Kidney (tissue), 14 donors: ENCODE data around the gene GREM2. TPM values are rescaled to one million over a fixed set of nuclear protein-coding genes. Genes with fewer than 3 reads are reported as not detected.

Experiments
- DNase-seq, 5 donors: peaks; one replicate each; pipeline ENCODE4 v3.0.0-alpha.2; 2013 to 2020
- FAIRE-seq: peaks from 2 replicates; lab custom pipeline; 2012; peaks lifted over from hg19 to GRCh38; lab: Jason Lieb, UNC
- H3K27ac ChIP-seq, 2 donors: one replicate each; pipeline ENCODE4 v1.7.0; 2013; ENCODE audit warnings: low read depth in 2 of 2, low read length in 2 of 2, inconsistent platforms in 1 of 2
- H3K27me3 ChIP-seq: one replicate; pipeline ENCODE4 v1.7.1; 2013; ENCODE audit warnings: low read length, inconsistent platforms; ENCODE audit not compliant: control insufficient read depth, insufficient read depth
- H3K36me3 ChIP-seq, 3 donors: one replicate each; pipeline versions ENCODE4 v1.7.0 to v1.7.1; 2013; ENCODE audit warnings: low read length in 3 of 3, control low read depth in 1 of 3, inconsistent platforms in 1 of 3; ENCODE audit not compliant: insufficient read depth in 3 of 3, control insufficient read depth in 2 of 3
- H3K4me1 ChIP-seq, 3 donors: one replicate each; pipeline versions ENCODE4 v1.7.0 to v1.7.1; 2013; ENCODE audit warnings: low read length in 3 of 3, inconsistent platforms in 1 of 3, low read depth in 1 of 3; ENCODE audit not compliant: control insufficient read depth in 2 of 3, insufficient read depth in 2 of 3
- H3K4me3 ChIP-seq, 3 donors: one replicate each; pipeline versions ENCODE4 v1.7.0 to v1.8.1; 2013; ENCODE audit warnings: low read length in 3 of 3, control low read depth in 1 of 3, inconsistent platforms in 1 of 3
- H3K9ac ChIP-seq, 3 donors: one replicate each; pipeline versions ENCODE4 v1.7.0 to v1.7.1; 2013; ENCODE audit warnings: low read length in 3 of 3, control low read depth in 1 of 3, inconsistent platforms in 1 of 3
- H3K9me3 ChIP-seq, 3 donors: one replicate each; pipeline versions ENCODE4 v1.7.0 to v1.7.1; 2013; ENCODE audit warnings: low read length in 3 of 3, control low read depth in 1 of 3, inconsistent platforms in 1 of 3; ENCODE audit not compliant: control insufficient read depth in 2 of 3, insufficient read depth in 1 of 3
- intact Hi-C: fragments of 100-400 bp; cut with DNase I; formaldehyde crosslinking; loops from one replicate; pipeline ENCODE4 v1.11.1; 2022
- polyA plus RNA-seq: library from polyadenylated mRNA; stranded (reverse); fragments of 350-450 nt; fragmentation: Illumina TruSeq; extraction: RNeasy Lipid Tissue Mini Kit (QIAGEN cat#74804); gene quantifications from one replicate; pipeline ENCODE4 v1.2.3, GENCODE V29; 2014; ENCODE audit warnings: low read depth, low replicate concordance; ENCODE audit not compliant: insufficient read depth
- total RNA-seq: library from RNA; stranded (reverse); fragmentation: NEBNext Ultra II Directional; extraction: Animal tissue kit (Norgen Biotek cat#: 25700); gene quantifications from one replicate; pipeline ENCODE4 v1.2.1, GENCODE V29; 2021
- TF ChIP-seq, protein P1 (sequence below): IDR thresholded peaks from 3 replicates; pipeline ENCODE4 v1.5.1; 2012; ENCODE audit warnings: mild to moderate bottlenecking, moderate library complexity, borderline replicate concordance; ENCODE audit not compliant: insufficient read depth; ENCODE audit errors: extremely low read depth
- donor health status: control.
- donor health status: control.
- donor health status: control.
- donor health status: control.
- donor health status: control.
- donor health status: DM: yes; HTN: yes; CAD: no.
- donor health status: Normal renal cell carcinoma (clear cell type).

The GREM2 gene
- total and polyA plus RNA-seq, 2 donors from 2014 or later = 0.34 to 0.50 TPM

DNA sequence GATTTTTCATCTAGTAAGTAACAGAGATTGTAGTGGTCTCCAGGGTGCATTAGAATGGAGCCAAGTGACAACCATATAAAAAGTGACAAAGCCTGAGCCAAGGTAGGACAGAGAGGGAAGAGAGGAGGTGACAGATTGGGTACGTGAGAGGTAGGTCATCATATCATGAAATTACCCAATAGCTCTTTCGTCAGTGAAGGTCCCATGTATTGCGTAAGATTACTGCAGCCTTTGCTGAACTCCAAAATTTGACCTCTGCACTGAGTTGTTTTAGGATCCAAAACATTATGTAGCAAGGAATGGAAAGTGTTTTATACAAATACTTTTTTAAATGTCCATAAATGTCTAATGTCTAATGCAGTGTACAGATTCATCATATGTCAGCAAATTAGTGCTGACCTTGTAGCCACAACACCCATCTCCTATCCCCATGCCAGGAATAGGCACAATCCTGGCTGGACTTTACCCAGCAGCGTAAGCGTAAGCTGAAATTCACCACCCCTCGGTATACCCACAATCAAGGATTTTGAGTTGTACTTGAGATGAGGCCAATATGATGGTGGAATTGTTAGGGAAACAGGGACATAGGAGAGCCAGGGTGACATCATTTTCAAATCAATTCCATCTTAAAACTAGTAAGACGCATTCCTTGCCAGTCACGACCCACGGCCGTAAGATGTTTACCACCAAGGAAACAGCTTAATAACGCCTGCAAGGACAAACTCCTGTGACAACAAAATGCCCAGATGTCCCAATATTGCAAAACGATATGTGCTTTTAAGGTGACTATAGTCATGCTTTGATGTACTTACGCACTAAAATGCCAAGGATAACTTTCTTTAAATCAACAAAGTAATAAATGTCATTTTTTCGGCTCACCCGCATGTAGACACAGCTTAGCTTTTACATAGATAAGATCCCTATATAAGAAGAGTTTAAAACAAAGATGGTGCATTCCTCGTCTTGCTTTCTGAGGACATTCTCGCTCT, 38.1 kb upstream of the GREM2 start:
- Histone ChIP-seq H3K4me1 (no peaks in the 10 kb centered on the region), H3K9me3 (no peaks in the 10 kb centered on the region), H3K36me3 (no peaks in the 10 kb centered on the region), H3K9ac (no peak overlapping the region), H3K27ac (no peak overlapping the region), H3K27me3 (no peaks in the 10 kb centered on the region), H3K4me3 (no peak overlapping the region)
- TF ChIP-seq, protein P1, sequence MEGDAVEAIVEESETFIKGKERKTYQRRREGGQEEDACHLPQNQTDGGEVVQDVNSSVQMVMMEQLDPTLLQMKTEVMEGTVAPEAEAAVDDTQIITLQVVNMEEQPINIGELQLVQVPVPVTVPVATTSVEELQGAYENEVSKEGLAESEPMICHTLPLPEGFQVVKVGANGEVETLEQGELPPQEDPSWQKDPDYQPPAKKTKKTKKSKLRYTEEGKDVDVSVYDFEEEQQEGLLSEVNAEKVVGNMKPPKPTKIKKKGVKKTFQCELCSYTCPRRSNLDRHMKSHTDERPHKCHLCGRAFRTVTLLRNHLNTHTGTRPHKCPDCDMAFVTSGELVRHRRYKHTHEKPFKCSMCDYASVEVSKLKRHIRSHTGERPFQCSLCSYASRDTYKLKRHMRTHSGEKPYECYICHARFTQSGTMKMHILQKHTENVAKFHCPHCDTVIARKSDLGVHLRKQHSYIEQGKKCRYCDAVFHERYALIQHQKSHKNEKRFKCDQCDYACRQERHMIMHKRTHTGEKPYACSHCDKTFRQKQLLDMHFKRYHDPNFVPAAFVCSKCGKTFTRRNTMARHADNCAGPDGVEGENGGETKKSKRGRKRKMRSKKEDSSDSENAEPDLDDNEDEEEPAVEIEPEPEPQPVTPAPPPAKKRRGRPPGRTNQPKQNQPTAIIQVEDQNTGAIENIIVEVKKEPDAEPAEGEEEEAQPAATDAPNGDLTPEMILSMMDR = no peak
- DNase-seq (no peak), FAIRE-seq (no peak)
- intact Hi-C loops = no loop called here

DNA sequence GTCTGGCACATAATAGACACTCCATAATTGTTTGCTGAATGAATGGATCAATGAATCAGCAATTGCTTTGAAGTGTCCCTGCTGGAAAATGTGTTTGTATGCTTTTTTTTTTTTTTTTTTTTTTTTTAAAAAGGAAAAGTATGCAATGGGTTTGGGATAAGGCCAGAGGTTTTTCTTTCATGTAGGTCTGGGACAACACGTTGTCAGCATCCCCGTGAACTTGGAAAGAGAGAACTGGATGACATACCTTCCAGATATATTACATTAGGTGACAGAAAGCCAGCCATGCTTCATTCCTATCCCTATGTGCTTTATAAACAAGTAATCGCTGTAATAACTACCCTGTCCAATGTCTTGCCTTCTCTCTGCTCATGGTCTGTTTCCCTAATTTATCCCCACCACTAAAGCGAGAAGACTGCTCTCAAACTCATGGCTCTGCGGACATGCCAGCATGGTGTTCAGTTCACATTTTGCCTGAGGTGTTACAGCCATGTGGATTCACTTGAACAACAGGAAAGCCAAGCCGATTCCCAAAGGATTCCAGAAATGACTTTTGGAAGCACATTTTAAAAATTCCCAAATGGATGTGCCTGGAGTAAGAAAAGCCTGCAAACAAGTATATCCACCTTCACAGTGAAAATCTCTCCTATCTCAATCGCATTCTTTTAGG, 34.8 kb upstream of the GREM2 start:
- Histone ChIP-seq H3K9me3 (no peaks in the 10 kb centered on the region), H3K36me3 (no peaks in the 10 kb centered on the region), H3K27ac (no peak overlapping the region), H3K4me3 (no peak overlapping the region), H3K27me3 (no peaks in the 10 kb centered on the region), H3K9ac (no peak overlapping the region), H3K4me1 (no peaks in the 10 kb centered on the region)
- TF ChIP-seq, protein P1 = no peak
- DNase-seq (no peak), FAIRE-seq (no peak)
- intact Hi-C loops = no loop called here

DNA sequence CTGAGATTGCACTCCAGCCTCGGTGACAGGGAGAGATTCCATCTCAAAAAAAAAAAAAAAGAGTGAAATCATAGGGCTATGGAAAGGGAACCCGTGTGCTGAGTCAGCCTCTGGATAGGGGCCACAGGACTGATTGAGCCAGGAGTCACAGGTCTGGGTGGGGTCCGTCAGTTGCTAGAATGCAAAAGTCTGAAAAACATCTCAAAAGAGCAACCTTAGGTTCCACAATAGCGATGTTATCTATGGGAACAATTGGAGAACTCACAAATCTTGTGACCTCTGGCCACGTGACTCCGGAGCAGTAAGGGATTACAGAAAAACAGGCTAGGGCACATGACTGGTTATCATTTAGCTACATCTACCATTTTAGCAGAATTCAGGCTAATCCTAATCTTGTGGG, 32.8 kb upstream of the GREM2 start:
- Histone ChIP-seq H3K9ac (no peak overlapping the region), H3K27ac (no peak overlapping the region), H3K4me3 (no peak overlapping the region), H3K27me3 (no peaks in the 10 kb centered on the region), H3K4me1 (no peaks in the 10 kb centered on the region), H3K36me3 (no peaks in the 10 kb centered on the region), H3K9me3 (no peaks in the 10 kb centered on the region)
- no peak for FAIRE-seq
- intact Hi-C loops = no loop called here
- TF ChIP-seq, protein P1 = no peak
- no peak for DNase-seq
